Transverse colon (tissue), 4 donors: ENCODE results near the gene NUCB1.

Experiments
- CTCF ChIP-seq, 5 experiments: fragments of 200-600 bp in 3 of 5; fragments of 450-650 bp in 2 of 5; sonication (generic) in 3 of 5; IDR thresholded peaks; 1 replicate in 2 of 5; 2 replicates in 3 of 5; pipeline ENCODE4 v1.5.1; 2016 to 2017; ENCODE audit warnings: antibody characterized with exemption in 5 of 5, inconsistent platforms in 3 of 5, mild to moderate bottlenecking in 2 of 5, moderate library complexity in 1 of 5
- POLR2A ChIP-seq: fragments of 450-650 bp; IDR thresholded peaks from one replicate; pipeline ENCODE4 v1.6.1; 2016; ENCODE audit warnings: antibody characterized with exemption, mild to moderate bottlenecking, moderate library complexity
- POLR2AphosphoS5 ChIP-seq, 3 donors: sonication (generic); formaldehyde crosslinking; IDR thresholded peaks; one replicate each; pipeline ENCODE4 v1.6.1; 2016; ENCODE audit warnings: antibody characterized with exemption in 3 of 3

GRCh38 chr19:48856921-48857320 is 43.2 kb upstream of the NUCB1 start:
- TF ChIP-seq CTCF (IDR thresholded peaks at IDR 0.05), result no peak
- TF ChIP-seq POLR2A, result no peak
- no peak for TF ChIP-seq POLR2AphosphoS5 (IDR thresholded peaks at IDR 0.05)
